ENCODE measurements around the gene TAS1R3.

Gene TAS1R3

DNA sequence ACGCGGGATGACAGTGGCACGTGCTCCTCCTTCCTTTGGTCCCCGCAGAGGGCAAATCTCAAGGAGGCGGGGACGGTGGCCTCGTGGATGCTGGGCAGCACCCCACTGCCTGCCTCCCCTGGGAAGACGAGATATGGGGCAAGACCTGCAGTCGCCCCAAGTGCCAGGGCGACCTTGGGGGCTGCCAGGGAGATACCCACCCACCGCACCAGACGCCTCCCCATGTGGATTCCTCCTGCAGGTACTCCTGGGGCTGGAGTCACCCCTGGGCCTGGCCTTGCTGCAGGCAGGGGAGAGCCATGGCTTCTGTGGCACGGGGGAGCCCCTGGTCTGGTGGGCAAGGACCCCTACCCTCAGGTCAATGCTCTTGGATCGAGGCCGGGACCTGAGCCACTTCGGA lies 49.8 kb downstream of the TAS1R3 start:
- no peak overlapping the region for H3K4me3 ChIP-seq (ENCODE audit: low read length in 2 of 2)
- H3K36me3 ChIP-seq (ENCODE audit: control insufficient read depth in 2 of 2, insufficient read depth in 2 of 2, low read length in 2 of 2): peaks cover 2 to 9% of the 10 kb centered on the region in 2 donors

DNA sequence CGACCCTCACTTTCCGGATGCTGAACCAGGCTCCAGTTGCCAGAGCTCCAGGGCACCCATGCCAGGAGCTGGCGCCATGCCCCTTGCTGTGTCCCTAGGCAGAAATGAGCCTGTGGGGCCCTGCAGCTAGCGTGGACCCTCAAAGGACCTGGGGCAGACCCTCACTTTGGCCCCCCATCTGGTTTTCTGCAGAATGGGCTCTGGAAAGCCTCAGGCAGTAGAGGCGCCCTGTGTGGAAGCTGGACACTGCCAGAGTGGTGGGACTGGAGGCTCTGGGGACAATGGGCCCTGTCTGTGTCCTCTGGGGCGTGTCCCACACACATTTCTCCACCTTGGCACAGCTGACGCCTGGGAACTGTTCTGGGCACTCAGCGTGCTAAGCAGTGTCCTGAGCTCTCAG lies 50.2 kb downstream of the TAS1R3 start:
- H3K27me3 ChIP-seq (ENCODE audit: control insufficient read depth in 2 of 2, insufficient read depth in 2 of 2, low read length in 2 of 2): no peaks in the 10 kb centered on the region
- no peak overlapping the region for H3K4me3 ChIP-seq (ENCODE audit: low read length in 2 of 2)
- H3K27ac ChIP-seq (ENCODE audit: low read depth in 2 of 2, low read length in 2 of 2): no peak overlapping the region
- H3K36me3 ChIP-seq (ENCODE audit: control insufficient read depth in 2 of 2, insufficient read depth in 2 of 2, low read length in 2 of 2): peaks cover 6 to 13% of the 10 kb centered on the region in 2 donors
- no peak overlapping the region for H3K9ac ChIP-seq (ENCODE audit: low read depth in 1 of 2, low read length in 2 of 2)
- H3K4me1 ChIP-seq (ENCODE audit: control insufficient read depth in 2 of 2, insufficient read depth in 2 of 2, low read length in 2 of 2): no peaks in the 10 kb centered on the region
- no peaks in the 10 kb centered on the region for H3K9me3 ChIP-seq (ENCODE audit: control insufficient read depth in 2 of 2, low read length in 2 of 2)

More for the DNA sequence above, 49.8 kb downstream of the TAS1R3 start:
- no peak overlapping the region for H3K27ac ChIP-seq (ENCODE audit: low read depth in 2 of 2, low read length in 2 of 2)
- H3K4me1 ChIP-seq (ENCODE audit: control insufficient read depth in 2 of 2, insufficient read depth in 2 of 2, low read length in 2 of 2): no peaks in the 10 kb centered on the region
- H3K27me3 ChIP-seq (ENCODE audit: control insufficient read depth in 2 of 2, insufficient read depth in 2 of 2, low read length in 2 of 2): no peaks in the 10 kb centered on the region
- H3K9ac ChIP-seq (ENCODE audit: low read depth in 1 of 2, low read length in 2 of 2): no peak overlapping the region
- H3K9me3 ChIP-seq (ENCODE audit: control insufficient read depth in 2 of 2, low read length in 2 of 2): no peaks in the 10 kb centered on the region

All from mucosa of rectum (tissue), 2 donors.